Memory B cell (primary cell): ENCODE measurements around the gene GATAD2B.
"Not testable (repeated sequence)": the region's sequence is repeated elsewhere in the genome, so short reads cannot be mapped to it uniquely, and the experiment has no call there.

Source experiments
- ATAC-seq: fragments of 150-1000 bp; cut with Tn5 transposase; 2 replicates; pipeline ENCODE4 v1.10.0; 2021; ENCODE audit warnings: low read depth, mild to moderate bottlenecking, moderate library complexity
- DNase-seq, 2 donors: peaks; one replicate each; pipeline ENCODE4 v3.0.0; 2022; ENCODE audit warnings: low spot score in 2 of 2
- H3K27ac Mint-ChIP-seq: one replicate; pipeline ENCODE4 v1.8.0; 2022; ENCODE audit warnings: mild to moderate bottlenecking, moderate library complexity, mixed read lengths
- H3K27me3 Mint-ChIP-seq: one replicate; pipeline ENCODE4 v1.8.0; 2022; ENCODE audit warnings: mixed read lengths
- H3K36me3 Mint-ChIP-seq: one replicate; pipeline ENCODE4 v1.8.0; 2022; ENCODE audit warnings: mild to moderate bottlenecking, mixed read lengths
- H3K4me1 Mint-ChIP-seq: one replicate; pipeline ENCODE4 v1.8.0; 2022; ENCODE audit warnings: mixed read lengths
- H3K4me3 Mint-ChIP-seq: one replicate; pipeline ENCODE4 v1.8.0; 2022; ENCODE audit warnings: mild to moderate bottlenecking, moderate library complexity, mixed read lengths
- H3K9me3 Mint-ChIP-seq: one replicate; pipeline ENCODE4 v1.8.0; 2022; ENCODE audit warnings: mixed read lengths

Gene GATAD2B

DNA sequence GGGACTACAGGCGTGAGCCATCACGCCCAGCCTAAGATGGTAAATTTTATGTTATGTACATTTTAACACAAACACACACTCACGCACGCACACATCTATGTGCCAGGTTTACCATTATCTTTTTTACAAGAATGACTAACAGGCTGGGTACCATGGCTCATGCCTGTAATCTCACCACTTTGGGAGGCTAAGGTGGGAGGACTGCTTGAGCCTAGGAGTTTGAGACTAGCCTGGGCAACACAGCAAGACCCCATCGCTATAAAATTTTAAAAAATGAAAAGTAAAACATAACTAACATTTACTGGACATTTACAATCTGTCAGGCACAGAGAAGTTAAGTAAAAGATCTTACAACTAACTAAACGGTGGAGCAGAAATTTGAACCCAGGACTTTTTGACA, 14.7 kb downstream of the GATAD2B start:
- no peak for DNase-seq
- H3K36me3 Mint-ChIP-seq: peaks cover 19% of the 10 kb centered on the region
- H3K9me3 Mint-ChIP-seq: peaks cover 2% of the 10 kb centered on the region
- H3K4me3 Mint-ChIP-seq: no peak overlapping the region
- no peak for ATAC-seq
- no peak overlapping the region for H3K27ac Mint-ChIP-seq
- H3K4me1 Mint-ChIP-seq: peaks cover 15% of the 10 kb centered on the region
- H3K27me3 Mint-ChIP-seq: no peaks in the 10 kb centered on the region

DNA sequence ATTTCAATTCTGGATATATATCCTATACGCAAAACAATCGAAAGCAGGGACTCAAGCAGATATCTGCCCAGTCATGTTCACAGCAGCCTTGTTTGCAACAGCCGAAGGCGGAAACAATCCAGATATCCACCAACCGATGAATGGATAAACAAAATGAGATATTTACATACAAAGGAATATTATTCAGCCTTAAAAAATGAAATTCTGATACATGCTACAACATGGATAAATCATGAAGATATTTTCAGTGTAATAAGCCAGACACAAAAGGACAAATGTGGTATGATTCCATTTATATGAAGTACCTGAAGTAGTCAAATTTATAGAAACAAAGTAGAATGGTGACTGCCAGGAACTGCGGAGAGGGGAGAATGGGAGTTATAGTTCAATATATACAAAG, 15.6 kb downstream of the GATAD2B start:
- ATAC-seq (no peak), DNase-seq (no peak)
- Mint-ChIP-seq H3K36me3 (peaks cover 19% of the 10 kb centered on the region), H3K4me1 (peaks cover 13% of the 10 kb centered on the region), H3K27ac (peak overlapping the region; percentile 46), H3K4me3 (no peak overlapping the region), H3K9me3 (peaks cover 2% of the 10 kb centered on the region), H3K27me3 (no peaks in the 10 kb centered on the region)

DNA sequence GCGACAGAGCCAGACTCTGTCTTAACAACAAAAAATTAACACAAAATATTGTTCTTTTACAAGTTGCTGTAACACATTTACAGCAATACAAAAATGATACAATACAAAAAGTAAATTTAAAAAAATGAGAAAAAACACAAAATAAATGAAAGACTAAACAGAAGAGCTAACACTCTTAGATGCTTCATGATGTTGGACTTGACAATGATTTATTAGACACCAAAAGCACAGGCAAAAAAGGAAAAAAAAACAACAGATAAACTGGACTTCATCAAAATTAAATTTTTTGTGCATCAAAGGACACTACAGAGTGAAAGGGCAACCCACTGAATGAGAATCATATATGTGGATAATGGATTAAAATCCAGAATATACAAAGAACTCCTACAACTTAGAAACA, 16.4 kb downstream of the GATAD2B start:
- ATAC-seq (no peak), DNase-seq (no peak)
- Mint-ChIP-seq H3K27ac (peak overlapping the region; percentile 4), H3K27me3 (no peaks in the 10 kb centered on the region), H3K4me1 (peaks cover 13% of the 10 kb centered on the region), H3K36me3 (peaks cover 17% of the 10 kb centered on the region), H3K4me3 (no peak overlapping the region), H3K9me3 (peaks cover 2% of the 10 kb centered on the region)

DNA sequence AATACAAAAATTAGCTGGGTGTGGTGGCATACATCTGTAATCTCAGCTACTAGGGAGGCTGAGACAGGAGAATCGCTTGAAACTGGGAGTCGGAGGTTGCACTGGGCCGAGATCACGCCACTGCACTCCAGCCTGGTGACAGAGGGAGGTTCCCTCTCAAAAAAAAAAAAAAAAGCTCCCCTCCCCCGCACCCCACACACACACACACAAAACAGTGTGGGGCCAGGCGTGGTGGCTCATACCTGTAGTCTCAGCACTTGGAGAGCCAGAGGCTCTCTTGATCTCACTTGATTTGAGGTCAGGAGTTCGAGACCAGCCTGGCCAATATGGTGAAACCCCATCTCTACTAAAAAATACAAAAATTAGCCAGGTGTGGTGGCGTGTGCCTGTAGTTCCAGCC, 16.9 kb downstream of the GATAD2B start:
- H3K36me3 Mint-ChIP-seq: peaks cover 14% of the 10 kb centered on the region
- not testable (repeated sequence) for H3K27me3 Mint-ChIP-seq, ATAC-seq, DNase-seq, H3K4me3 Mint-ChIP-seq, H3K9me3 Mint-ChIP-seq
- peaks cover 10% of the 10 kb centered on the region for H3K4me1 Mint-ChIP-seq
- H3K27ac Mint-ChIP-seq: peak overlapping the region; percentile 4

DNA sequence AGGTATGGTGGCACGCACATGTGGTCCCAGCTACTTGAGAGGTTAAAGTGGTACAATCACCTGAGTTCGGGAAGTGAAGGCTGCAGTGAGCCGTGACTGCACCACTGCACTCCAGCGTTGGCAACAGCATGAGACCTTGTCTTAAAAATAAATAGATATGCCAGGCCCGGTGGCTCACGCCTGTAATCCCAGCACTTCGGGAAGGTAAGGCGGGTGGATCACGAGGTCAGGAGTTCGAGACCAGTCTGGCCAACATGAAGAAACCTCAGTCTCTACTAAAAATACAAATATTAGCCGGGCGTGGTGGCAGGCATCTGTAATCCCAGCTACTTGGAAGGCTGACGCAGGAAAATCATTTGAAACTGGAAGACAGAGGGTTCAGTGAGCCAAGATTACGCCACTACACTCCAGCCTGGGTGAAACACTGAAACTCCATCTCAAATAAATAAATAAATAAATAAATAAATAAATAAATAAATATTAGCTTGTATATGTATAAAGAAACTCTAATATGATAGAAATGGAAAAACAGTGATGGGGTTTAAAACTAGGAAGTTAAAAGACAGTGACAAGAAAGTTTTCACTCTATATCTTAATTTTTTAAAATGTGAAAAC, 18.8 kb downstream of the GATAD2B start:
- Mint-ChIP-seq H3K4me3 (no peak overlapping the region), H3K4me1 (peaks cover 10% of the 10 kb centered on the region), H3K27me3 (no peaks in the 10 kb centered on the region), H3K27ac (no peak overlapping the region), H3K36me3 (peaks cover 14% of the 10 kb centered on the region), H3K9me3 (peaks cover 2% of the 10 kb centered on the region)
- no peak for DNase-seq
- ATAC-seq: no peak

DNA sequence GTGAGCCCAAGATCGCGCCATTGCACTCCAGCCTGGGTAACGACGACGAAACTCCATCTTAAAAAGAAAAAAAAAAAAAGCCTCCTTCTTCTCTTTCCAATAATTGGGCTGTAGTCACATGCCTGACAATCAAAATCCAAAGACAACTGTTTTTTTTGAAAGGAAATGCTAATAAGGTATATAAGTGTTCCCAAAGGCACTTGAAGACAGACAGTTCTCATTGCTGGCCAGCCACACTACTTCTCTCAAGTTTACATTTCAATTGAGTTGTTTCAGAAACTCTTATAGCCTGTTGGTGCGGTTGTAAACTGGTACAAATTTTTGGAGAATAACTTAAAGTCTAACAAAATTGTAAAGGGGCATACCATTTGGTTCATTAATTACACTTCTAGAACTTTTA, 23.3 kb downstream of the GATAD2B start:
- Mint-ChIP-seq H3K4me3 (no peak overlapping the region), H3K27me3 (no peaks in the 10 kb centered on the region), H3K9me3 (no peaks in the 10 kb centered on the region), H3K4me1 (peaks cover 5% of the 10 kb centered on the region), H3K36me3 (peaks cover 8% of the 10 kb centered on the region), H3K27ac (no peak overlapping the region)
- no peak for ATAC-seq
- no peak for DNase-seq

DNA sequence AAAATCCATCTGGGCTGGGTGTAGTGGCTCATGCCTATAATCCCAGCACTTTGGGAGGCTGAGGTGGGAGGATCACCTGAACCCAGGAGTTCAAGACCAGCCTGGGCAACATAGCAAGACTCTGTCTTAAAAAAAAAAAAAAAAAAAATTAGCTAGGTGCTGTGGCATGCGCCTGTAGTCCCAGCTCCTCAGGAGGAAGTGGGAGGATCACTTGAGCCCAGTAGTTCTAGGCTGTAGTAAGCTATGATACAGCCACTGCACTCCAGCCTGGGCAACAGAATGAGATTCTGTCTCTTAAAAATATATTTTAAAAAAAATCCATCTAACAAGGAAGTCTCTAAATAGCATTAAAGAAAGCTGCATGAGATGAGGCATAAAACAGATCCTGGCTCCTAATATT, 26.9 kb downstream of the GATAD2B start:
- not testable (repeated sequence) for H3K27me3 Mint-ChIP-seq, H3K9me3 Mint-ChIP-seq, H3K4me3 Mint-ChIP-seq, DNase-seq, H3K4me1 Mint-ChIP-seq
- Mint-ChIP-seq H3K27ac (peak overlapping the region; percentile 31), H3K36me3 (peaks cover 12% of the 10 kb centered on the region)
- ATAC-seq: peak; percentile 41

DNA sequence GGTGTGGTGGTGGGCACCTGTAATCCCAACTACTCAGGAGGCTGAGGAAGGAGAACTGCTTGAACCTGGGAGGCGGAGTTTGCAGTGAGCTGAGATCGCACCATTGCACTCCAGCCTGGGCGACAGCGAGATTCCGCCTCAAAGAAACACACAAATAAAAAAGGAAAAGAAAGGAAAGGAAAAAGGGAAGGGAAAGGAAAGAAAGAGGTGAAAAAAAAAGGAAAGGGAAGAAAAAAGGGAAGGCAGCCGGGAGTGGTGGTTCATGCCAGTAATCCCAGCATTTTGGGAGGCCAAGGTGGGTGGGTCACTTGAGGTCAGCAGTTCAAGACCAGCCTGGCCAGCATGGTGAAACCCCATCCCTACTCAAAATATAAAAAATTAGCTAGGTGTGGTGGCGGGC, 31.7 kb downstream of the GATAD2B start:
- peaks cover 17% of the 10 kb centered on the region for H3K36me3 Mint-ChIP-seq
- not testable (repeated sequence) for ATAC-seq, H3K27me3 Mint-ChIP-seq, H3K4me3 Mint-ChIP-seq, H3K27ac Mint-ChIP-seq, H3K9me3 Mint-ChIP-seq, DNase-seq
- peaks cover 17% of the 10 kb centered on the region for H3K4me1 Mint-ChIP-seq

DNA sequence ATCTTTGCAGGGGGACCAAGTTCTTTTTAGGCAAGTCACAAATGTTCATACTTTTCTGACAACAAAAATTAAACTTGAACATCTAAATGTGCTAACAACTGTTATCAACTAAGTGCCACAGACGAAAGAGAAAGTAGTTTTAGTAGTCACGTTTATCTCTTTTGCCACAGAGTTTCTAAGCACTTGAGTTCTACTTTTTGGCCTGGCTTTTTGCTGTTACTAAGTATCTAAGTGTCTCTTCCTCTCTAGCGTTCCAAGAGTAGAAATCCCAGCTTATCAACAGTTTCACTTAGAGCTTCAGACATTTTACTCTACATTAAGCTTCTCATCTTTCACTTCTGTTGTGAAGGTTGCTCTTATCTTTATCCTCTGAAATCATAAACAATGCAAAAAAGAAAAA, 34.2 kb downstream of the GATAD2B start:
- no peak for DNase-seq
- H3K27me3 Mint-ChIP-seq: no peaks in the 10 kb centered on the region
- H3K4me1 Mint-ChIP-seq: peaks cover 15% of the 10 kb centered on the region
- ATAC-seq: peak; percentile 48
- no peaks in the 10 kb centered on the region for H3K9me3 Mint-ChIP-seq
- peak overlapping the region; percentile 77 for H3K27ac Mint-ChIP-seq
- peaks cover 15% of the 10 kb centered on the region for H3K36me3 Mint-ChIP-seq
- H3K4me3 Mint-ChIP-seq: no peak overlapping the region

DNA sequence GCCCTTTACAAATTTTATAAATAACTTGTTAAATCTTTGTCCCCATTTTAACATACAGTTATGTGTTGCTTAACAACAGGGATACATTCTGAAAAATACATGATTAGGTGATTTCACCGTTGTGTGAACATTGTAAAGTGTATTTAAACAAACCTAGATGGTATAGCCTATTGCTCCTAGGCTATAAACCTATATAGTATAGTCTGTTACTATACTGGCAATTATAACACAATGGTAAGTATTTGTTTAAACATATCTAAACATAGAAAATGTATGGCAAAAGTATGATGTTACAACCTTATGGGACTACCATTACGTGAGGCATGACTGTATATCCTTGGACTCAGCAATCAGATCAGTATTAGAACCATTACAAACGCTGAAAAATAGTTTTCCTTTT, 36.6 kb downstream of the GATAD2B start:
- Mint-ChIP-seq H3K27me3 (no peaks in the 10 kb centered on the region), H3K9me3 (no peaks in the 10 kb centered on the region), H3K27ac (no peak overlapping the region), H3K4me3 (no peak overlapping the region), H3K36me3 (peaks cover 15% of the 10 kb centered on the region), H3K4me1 (peaks cover 17% of the 10 kb centered on the region)
- ATAC-seq: no peak
- no peak for DNase-seq

DNA sequence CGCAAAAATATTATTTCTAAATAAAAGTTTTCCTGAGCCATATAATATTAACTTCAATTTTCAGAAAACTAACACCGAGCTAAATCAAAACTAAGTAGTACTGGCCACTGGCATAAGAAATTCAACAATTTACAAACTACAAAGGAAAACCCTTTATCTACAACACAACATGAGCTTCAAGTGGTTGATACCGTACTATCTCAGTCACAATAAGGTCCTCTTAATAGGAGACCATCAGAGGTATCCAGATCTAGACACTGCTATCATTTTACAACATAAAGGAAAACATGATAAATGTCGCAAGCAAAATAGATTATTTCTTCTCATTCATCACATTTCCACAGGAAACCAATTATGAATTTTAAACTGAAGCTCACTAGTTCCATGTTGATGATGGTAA, 39.5 kb downstream of the GATAD2B start:
- no peak overlapping the region for H3K4me3 Mint-ChIP-seq
- no peak overlapping the region for H3K27ac Mint-ChIP-seq
- H3K36me3 Mint-ChIP-seq: peaks cover 4% of the 10 kb centered on the region
- H3K9me3 Mint-ChIP-seq: no peaks in the 10 kb centered on the region
- no peaks in the 10 kb centered on the region for H3K27me3 Mint-ChIP-seq
- H3K4me1 Mint-ChIP-seq: peaks cover 11% of the 10 kb centered on the region
- ATAC-seq (no peak), DNase-seq (no peak)

DNA sequence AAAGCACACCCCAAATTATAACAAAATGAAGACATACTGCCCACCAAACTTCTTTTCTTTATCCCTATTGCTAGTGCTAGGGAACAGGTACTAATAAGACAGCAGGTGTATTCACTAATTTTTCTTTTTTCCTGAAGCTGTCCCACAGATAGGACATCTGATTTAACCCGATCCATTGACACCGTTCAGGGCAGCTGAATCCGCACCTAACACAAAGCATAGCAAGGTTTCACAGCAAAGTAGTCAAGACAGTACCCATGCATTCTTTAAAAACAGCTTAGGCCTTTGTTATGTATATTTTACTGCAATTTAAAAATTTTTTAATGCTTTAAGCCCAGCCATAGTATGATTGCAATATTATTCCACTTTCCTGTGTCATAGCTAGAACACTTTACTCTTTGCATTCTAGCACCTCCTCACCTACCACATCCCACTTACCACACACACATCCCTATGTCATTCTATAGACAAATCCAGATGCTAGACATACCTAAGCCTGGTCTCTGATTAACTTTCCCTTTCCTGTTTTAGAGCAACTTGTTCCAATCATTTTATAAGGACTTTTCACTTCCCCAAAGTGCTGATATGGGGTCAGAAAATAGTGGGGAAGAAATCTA, 40.4 kb downstream of the GATAD2B start:
- Mint-ChIP-seq H3K4me1 (peaks cover 13% of the 10 kb centered on the region), H3K27ac (no peak overlapping the region), H3K27me3 (no peaks in the 10 kb centered on the region), H3K4me3 (no peak overlapping the region), H3K36me3 (peaks cover 5% of the 10 kb centered on the region), H3K9me3 (no peaks in the 10 kb centered on the region)
- DNase-seq: no peak
- ATAC-seq: no peak

DNA sequence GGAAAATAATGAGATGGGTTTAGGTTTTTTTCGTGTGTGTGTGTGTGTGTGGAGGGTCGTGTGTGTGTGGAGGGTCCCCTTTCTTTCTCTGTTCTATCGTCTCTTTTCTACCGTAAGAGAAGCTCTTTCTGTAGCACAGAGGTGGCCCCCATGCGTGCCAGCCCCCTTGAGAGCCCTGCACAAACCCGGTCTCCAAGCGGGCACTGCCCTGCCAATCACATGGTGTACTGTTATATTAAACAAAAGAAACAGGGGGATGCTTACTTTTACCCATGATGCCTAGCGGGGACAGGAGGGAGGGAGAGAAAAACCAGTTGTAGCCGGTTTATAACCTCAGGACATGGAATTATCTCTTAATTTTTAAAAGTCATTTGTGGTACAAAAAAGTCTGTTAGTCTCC, 41.0 kb downstream of the GATAD2B start:
- DNase-seq (no peak), ATAC-seq (no peak)
- H3K36me3 Mint-ChIP-seq: peaks cover 6% of the 10 kb centered on the region
- no peaks in the 10 kb centered on the region for H3K27me3 Mint-ChIP-seq
- H3K4me3 Mint-ChIP-seq: no peak overlapping the region
- no peak overlapping the region for H3K27ac Mint-ChIP-seq
- H3K9me3 Mint-ChIP-seq: no peaks in the 10 kb centered on the region
- H3K4me1 Mint-ChIP-seq: peaks cover 12% of the 10 kb centered on the region

DNA sequence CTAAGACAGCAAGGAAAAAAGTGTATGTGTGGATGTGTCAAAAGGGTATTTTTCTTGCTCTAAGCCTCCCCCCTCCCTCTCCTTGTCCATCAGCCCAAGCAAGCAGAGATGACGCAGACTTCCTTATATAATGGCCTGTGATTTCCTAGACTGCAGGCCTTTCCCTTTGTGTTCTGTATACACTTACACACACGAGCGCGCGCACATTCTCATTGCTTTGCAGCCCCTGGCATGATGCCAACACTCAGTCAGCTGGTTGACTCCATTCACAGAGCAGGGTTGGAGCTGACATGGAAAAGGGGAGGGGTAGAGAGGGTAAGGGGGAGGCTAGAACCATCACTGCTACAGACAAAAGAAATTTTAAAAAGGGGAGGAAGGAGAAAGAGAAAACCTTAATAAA, 41.8 kb downstream of the GATAD2B start:
- no peaks in the 10 kb centered on the region for H3K27me3 Mint-ChIP-seq
- peak; percentile 51 for ATAC-seq
- H3K36me3 Mint-ChIP-seq: peaks cover 6% of the 10 kb centered on the region
- H3K9me3 Mint-ChIP-seq: no peaks in the 10 kb centered on the region
- no peak overlapping the region for H3K27ac Mint-ChIP-seq
- peak in 1 of 2 donors; percentile 12 for DNase-seq
- H3K4me3 Mint-ChIP-seq: no peak overlapping the region
- H3K4me1 Mint-ChIP-seq: peaks cover 16% of the 10 kb centered on the region

DNA sequence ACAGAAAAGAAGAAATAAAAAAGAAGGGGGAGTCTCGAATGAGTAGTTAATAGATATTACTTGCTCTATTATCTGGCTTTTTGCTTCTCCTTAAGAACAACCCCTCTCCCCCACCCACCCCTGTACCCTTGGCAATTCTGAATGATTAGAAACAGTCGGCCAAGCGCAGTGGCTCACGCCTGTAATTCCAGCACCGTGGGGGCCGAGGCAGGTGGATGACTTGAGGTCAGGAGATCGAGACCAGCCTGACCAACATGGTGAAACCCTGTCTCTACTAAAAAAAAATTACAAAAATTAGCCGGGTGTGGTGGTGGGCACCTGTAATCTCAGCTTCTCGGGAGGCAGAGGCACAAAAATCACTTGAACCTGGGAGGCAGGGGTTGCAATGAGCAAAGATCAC, 42.7 kb downstream of the GATAD2B start:
- no peaks in the 10 kb centered on the region for H3K9me3 Mint-ChIP-seq
- DNase-seq (no peak), ATAC-seq (no peak)
- H3K4me3 Mint-ChIP-seq: no peak overlapping the region
- H3K27me3 Mint-ChIP-seq: no peaks in the 10 kb centered on the region
- peaks cover 18% of the 10 kb centered on the region for H3K4me1 Mint-ChIP-seq
- H3K27ac Mint-ChIP-seq: peak overlapping the region; percentile 64
- H3K36me3 Mint-ChIP-seq: peaks cover 7% of the 10 kb centered on the region
